NCI-H2081 (cell line): Measurements from ENCODE around the gene MRAS.
"Not testable (repeated sequence)": the region's sequence is repeated elsewhere in the genome, so short reads cannot be mapped to it uniquely, and the experiment has no call there.

Experiments
- DNase-seq, 2 experiments: peaks; one replicate each; lab custom pipeline; 2025; lab: John Stamatoyannopoulos, UW

The MRAS gene

DNA sequence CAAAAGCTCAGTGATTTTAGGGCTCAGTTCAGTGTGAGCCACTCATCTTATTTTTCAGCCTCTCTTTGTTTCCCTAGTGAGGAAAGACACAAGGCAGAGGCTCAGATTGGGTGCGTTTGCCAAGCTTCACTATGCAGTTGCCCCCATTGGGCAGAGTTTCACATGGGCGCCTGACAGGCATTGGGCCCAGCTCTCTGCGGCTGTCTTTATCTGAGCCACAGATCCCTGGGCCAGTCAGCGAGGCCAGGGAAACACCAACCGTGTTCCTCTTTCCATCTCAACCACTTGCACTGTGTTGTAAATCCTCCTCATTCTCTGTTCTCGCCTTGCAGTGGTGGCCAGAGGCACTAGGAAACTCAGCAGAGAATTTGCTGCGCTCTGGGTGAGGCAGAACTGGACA lies 96.9 kb downstream of the MRAS start:
- no peak for DNase-seq

DNA sequence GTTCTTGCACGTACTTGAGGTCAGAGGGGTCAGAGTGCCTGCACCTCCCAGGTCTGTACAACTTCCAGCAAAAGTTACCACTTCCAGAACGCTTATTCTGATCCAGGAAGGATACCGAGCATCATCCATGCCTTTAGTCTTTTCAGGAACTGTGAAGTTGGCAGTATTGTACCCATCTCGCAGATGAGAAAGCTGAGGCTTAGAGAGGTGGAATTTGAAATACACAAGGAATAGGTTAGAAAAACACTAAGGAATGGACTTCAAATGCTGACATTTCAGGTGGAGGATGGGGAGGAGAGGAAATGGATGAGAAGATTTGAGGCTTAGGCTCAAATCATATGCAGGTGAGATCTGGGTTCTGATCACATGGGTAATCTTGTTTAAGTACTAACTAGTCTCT lies 97.3 kb downstream of the MRAS start:
- DNase-seq: no peak

DNA sequence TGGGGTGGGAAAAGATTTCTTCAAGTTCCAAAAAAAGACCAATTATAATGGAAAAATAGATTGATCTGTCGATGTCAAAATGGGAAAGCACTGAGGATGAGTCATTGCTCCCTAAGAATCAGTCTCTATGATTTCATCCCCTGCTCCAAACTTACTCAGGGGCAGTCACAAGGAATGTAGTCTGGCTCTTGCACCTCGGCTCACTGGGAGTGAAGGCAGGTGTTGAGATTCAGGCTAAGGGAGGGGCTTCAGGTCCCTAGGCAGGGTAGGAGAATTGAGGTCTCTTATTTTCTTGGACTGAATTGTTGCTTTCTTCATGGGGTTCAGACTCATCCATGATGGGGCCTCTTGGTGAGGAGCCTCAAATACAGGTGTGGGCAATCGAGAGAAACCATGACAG lies 100.3 kb downstream of the MRAS start:
- no peak for DNase-seq

DNA sequence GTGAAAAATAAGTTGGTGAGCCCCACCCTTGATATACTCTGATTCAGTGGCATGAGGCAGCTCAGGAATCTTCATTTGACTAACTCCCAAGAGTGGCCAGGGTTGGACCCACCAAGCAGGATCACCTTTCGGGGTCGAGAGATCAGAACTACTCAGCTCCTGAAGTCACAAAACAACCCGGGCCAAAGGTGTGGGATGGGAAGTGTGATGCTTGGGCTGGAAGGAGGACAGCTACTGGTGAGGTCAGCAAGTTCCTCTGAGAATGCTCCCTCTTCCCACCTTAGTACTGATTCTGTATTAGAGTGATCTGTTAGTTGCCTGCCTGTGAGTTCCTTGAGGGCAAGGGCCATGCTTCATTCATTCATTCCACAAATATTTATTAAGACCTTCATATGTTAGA lies 101.1 kb downstream of the MRAS start:
- DNase-seq: no peak

DNA sequence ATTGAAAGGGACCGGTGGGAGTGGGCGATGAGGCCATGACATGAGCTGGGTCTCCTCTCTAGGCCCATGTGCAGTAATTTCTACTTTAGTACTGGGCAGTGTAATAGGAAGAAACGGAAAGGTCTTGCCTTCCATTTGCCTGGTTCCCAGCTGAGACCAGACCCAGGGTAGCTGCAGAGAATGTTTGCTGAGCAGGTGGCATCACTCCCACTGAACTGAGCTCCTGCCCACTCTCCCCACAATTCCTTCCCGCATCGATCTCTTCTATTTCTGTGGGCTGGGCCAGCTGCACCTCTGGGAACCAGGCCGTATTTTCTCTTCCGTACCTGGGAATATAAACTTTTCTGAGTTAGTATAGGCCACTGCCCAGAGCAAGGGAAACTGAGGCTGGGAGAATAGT lies 101.8 kb downstream of the MRAS start:
- no peak for DNase-seq

DNA sequence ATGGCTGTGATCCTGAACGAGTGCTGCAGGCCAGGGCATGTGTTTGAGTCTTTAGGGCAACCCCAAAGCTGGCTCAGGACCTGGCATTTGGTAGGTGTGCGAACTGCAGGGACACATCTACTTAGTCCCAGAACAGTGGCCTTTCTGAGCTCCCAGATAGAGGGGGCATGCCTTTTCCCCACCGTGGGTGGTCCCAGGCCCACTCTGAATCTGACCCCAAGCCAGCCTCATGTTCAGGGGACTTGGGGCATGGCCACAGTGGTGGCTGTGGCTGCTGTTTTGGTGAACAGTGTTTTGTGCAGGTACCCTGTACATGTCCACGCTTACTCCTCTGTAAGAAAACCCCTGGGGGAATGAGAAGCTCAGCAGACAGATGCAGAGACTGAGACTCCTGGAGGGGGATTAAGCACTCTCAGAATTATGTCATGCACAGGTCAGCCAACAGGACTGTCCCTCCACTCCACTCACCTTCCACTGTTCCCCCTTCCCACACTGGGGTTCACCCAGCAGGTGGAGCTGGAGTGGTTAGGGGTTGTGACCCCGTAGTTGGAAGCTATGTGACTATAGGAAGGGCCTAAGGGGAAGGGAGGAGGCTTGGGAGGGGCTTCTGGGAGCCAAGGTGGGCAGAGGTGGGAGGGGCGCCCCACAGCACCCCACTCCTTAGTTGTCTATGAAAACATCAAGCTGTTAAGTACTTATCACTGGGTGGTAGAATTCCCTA lies 102.5 kb downstream of the MRAS start:
- DNase-seq: no peak

DNA sequence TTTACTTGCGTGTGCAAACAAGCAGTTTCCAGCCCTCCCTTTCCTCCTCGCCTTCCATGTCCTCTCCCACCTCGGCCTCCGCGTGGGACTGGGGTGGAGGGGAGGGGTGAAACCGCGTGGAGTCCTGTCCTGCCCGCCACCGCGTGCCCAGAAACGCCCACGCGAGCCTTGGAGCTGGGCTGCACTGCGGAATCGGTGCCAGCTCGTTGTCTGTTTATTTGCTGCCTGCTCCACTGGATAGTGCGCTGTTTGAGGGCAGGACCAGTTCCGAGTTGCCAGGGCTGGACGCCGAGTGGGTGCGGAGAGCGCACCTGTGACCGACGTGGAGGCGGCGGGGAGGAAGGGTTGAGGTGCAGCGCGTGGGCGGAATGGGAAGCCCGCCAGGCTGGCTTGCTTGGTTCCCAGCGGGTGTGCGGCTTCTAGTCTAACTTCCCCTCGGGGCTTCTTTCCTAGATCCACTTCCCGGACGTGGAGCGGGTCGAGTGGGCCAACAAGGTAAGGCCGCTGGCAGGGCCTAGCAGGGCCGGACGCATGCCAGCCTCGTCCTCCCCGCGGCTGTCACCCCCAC lies 103.3 kb downstream of the MRAS start:
- no peak for DNase-seq

DNA sequence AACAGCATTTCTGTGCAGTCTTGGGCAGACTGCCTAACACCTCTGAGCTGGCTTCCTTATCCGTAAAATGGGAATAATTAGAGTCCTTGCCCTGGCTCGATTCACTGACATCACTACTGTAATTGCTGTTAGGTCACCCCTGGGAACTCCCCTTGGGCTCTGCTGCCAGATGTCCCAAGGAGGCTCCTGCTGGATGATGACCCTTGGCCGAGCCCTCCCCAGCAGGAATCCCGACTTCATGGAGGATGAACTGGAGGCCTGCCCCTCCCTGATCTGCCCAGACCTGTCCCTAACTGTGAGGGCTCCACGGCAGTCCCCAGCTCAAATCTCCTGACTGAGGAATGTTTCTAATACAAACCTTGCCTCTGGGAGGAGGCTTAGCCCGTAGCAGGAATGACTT lies 104.1 kb downstream of the MRAS start:
- DNase-seq: no peak

DNA sequence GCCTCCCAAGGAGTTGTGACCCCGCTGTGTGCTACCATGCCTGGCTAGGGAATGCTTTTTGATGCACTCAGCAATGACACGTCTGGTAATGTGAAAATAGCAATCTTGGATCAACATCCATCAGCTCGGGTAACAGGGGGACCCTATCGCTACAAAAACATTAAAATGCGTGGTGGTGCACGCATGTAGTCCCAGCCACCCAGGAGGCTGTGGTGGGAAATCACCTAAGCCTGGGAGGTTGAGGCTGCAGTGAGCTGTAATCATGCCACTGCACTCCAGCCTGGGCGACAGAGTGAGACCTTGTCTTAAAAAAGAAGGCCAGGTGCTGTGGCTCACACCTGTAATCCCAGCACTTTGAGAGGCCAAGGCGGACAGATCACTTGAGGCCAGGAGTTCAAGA lies 105.6 kb downstream of the MRAS start:
- DNase-seq: not testable (repeated sequence)
